Liver (tissue), 9 donors: ENCODE data around the gene SLC66A2. TPM values are rescaled to one million over a fixed set of nuclear protein-coding genes. Genes with fewer than 3 reads are reported as not detected.
A peak's percentile ranks its signal among the peaks of the same experiment; 100 is the strongest.

Source experiments
- DNase-seq: peaks from one replicate; pipeline ENCODE4 v3.0.0-alpha.2; 2017; ENCODE audit warnings: low spot score
- H3K27ac ChIP-seq, 2 donors: one replicate each; pipeline ENCODE4 v1.7.0; 2013; ENCODE audit warnings: inconsistent platforms in 2 of 2, low read length in 2 of 2, control low read depth in 1 of 2, low read depth in 1 of 2, mild to moderate bottlenecking in 1 of 2
- H3K27me3 ChIP-seq, 4 donors: one replicate each; pipeline versions ENCODE4 v1.6.1 to v1.7.0; 2013; ENCODE audit warnings: low read length in 3 of 4, inconsistent platforms in 1 of 4, mild to moderate bottlenecking in 1 of 4, moderate library complexity in 1 of 4; ENCODE audit not compliant: control insufficient read depth in 4 of 4, insufficient read depth in 4 of 4
- H3K36me3 ChIP-seq, 4 donors: one replicate each; pipeline versions ENCODE4 v1.6.1 to v1.7.0; 2013; ENCODE audit warnings: low read length in 3 of 4, mild to moderate bottlenecking in 3 of 4, low read depth in 1 of 4, moderate library complexity in 1 of 4; ENCODE audit not compliant: control insufficient read depth in 4 of 4, insufficient read depth in 3 of 4
- H3K4me1 ChIP-seq, 4 donors: one replicate each; pipeline versions ENCODE4 v1.6.1 to v1.7.0; 2013; ENCODE audit warnings: low read length in 3 of 4, mild to moderate bottlenecking in 3 of 4, moderate library complexity in 1 of 4; ENCODE audit not compliant: control insufficient read depth in 4 of 4, insufficient read depth in 4 of 4
- H3K4me3 ChIP-seq, 3 donors: one replicate each; pipeline versions ENCODE4 v1.6.1 to v1.7.0; 2013; ENCODE audit warnings: low read length in 3 of 3, control low read depth in 1 of 3, low read depth in 1 of 3, mild to moderate bottlenecking in 1 of 3
- H3K9ac ChIP-seq, 2 donors: one replicate each; pipeline ENCODE4 v1.7.0; 2013; ENCODE audit warnings: low read length in 2 of 2, mild to moderate bottlenecking in 2 of 2, moderate library complexity in 2 of 2, control low read depth in 1 of 2, low read depth in 1 of 2
- H3K9me3 ChIP-seq, 4 donors: one replicate each; pipeline versions ENCODE4 v1.6.1 to v1.7.0; 2013; ENCODE audit warnings: low read length in 3 of 4; ENCODE audit not compliant: control insufficient read depth in 4 of 4
- ATF3 ChIP-seq: IDR thresholded peaks from 2 replicates; pipeline ENCODE4 v1.6.1; 2016; ENCODE audit warnings: antibody characterized with exemption
- CTCF ChIP-seq: fragments of 150-350 bp; IDR thresholded peaks from 2 replicates; pipeline ENCODE4 v1.5.1; 2017; ENCODE audit warnings: improper control_type of control experiment, low read depth, low read length; ENCODE audit not compliant: missing input control
- EGR1 ChIP-seq, 2 donors: IDR thresholded peaks; 2 replicates each; pipeline ENCODE4 v1.6.1; 2016 to 2018; ENCODE audit warnings: antibody characterized with exemption in 2 of 2, low read depth in 2 of 2
- FOXA1 ChIP-seq: IDR thresholded peaks from 2 replicates; pipeline ENCODE4 v1.6.1; 2016; ENCODE audit warnings: antibody characterized with exemption
- FOXA2 ChIP-seq: IDR thresholded peaks from 2 replicates; pipeline ENCODE4 v1.6.1; 2016; ENCODE audit warnings: antibody characterized with exemption
- GABPA ChIP-seq, 2 donors: IDR thresholded peaks in 1 of 2; conservative IDR thresholded peaks in 1 of 2; 2 replicates each; pipeline ENCODE4 v1.6.1; 2016; ENCODE audit warnings: antibody characterized with exemption in 2 of 2, mild to moderate bottlenecking in 1 of 2, moderate library complexity in 1 of 2
- HNF4A ChIP-seq, 2 donors: conservative IDR thresholded peaks; 2 replicates each; pipeline ENCODE4 v1.6.1; 2016; ENCODE audit warnings: antibody characterized with exemption in 2 of 2, mild to moderate bottlenecking in 2 of 2
- HNF4G ChIP-seq: IDR thresholded peaks from 2 replicates; pipeline ENCODE4 v1.6.1; 2016; ENCODE audit warnings: antibody characterized with exemption
- JUND ChIP-seq, 2 donors: IDR thresholded peaks; 2 replicates each; pipeline ENCODE4 v1.6.1; 2016; ENCODE audit warnings: antibody characterized with exemption in 2 of 2
- MAX ChIP-seq: IDR thresholded peaks from 2 replicates; pipeline ENCODE4 v1.6.1; 2016; ENCODE audit warnings: antibody characterized with exemption
- NR2F2 ChIP-seq: IDR thresholded peaks from 2 replicates; pipeline ENCODE4 v1.6.1; 2016; ENCODE audit warnings: antibody characterized with exemption
- RAD21 ChIP-seq, 2 donors: IDR thresholded peaks; 2 replicates each; pipeline ENCODE4 v1.6.1; 2016; ENCODE audit warnings: antibody characterized with exemption in 2 of 2, mild to moderate bottlenecking in 2 of 2
- RXRA ChIP-seq, 2 donors: IDR thresholded peaks; 2 replicates each; pipeline ENCODE4 v1.6.1; 2017 to 2018; ENCODE audit warnings: antibody characterized with exemption in 2 of 2, mild to moderate bottlenecking in 1 of 2
- SP1 ChIP-seq: IDR thresholded peaks from 2 replicates; pipeline ENCODE4 v1.6.1; 2018; ENCODE audit warnings: antibody characterized with exemption, mild to moderate bottlenecking
- TAF1 ChIP-seq: conservative IDR thresholded peaks from 2 replicates; pipeline ENCODE4 v1.6.1; 2016; ENCODE audit warnings: antibody characterized with exemption, mild to moderate bottlenecking
- YY1 ChIP-seq: IDR thresholded peaks from 2 replicates; pipeline ENCODE4 v1.6.1; 2016; ENCODE audit warnings: antibody characterized with exemption, mild to moderate bottlenecking
- ZBTB33 ChIP-seq: IDR thresholded peaks from 2 replicates; pipeline ENCODE4 v1.6.1; 2016; ENCODE audit warnings: antibody characterized with exemption
- WGBS: extraction: QIAGEN DNeasy Blood & Tissue Kit; methylation state at CpG from one replicate; pipeline ENCODE4 v1.1.7; 2013; 5-methylcytosine and 5-hydroxymethylcytosine counted together
- polyA plus RNA-seq, 2 donors: library from polyadenylated mRNA; stranded (reverse) in 1 of 2; unstranded in 1 of 2; fragments of 200-250 nt in 1 of 2; fragments of >200 nt in 1 of 2; fragmentation: Nextera tagmentation in 1 of 2; extraction: Ambion mirVana in 1 of 2; gene quantifications; one replicate each; pipeline versions ENCODE4 v1.2.1 to v1.2.3, GENCODE V29; 2013 to 2015
- total RNA-seq, 2 donors: library from RNA; depleted of rRNA; stranded (reverse); fragments of >200 nt; gene quantifications; one replicate each; pipeline ENCODE4 v1.2.3, GENCODE V29; 2014
- TF ChIP-seq, protein P1 (sequence below): IDR thresholded peaks from 2 replicates; pipeline ENCODE4 v1.6.1; 2016; ENCODE audit warnings: antibody characterized with exemption, mild to moderate bottlenecking
- donor health status: healthy.
- donor health status: healthy.
- donor health status: healthy.
- donor health status: healthy.
- donor health status: healthy.

Gene SLC66A2
- total and polyA plus RNA-seq, 4 donors = 47.8 to 107 (median 67.9) TPM

DNA sequence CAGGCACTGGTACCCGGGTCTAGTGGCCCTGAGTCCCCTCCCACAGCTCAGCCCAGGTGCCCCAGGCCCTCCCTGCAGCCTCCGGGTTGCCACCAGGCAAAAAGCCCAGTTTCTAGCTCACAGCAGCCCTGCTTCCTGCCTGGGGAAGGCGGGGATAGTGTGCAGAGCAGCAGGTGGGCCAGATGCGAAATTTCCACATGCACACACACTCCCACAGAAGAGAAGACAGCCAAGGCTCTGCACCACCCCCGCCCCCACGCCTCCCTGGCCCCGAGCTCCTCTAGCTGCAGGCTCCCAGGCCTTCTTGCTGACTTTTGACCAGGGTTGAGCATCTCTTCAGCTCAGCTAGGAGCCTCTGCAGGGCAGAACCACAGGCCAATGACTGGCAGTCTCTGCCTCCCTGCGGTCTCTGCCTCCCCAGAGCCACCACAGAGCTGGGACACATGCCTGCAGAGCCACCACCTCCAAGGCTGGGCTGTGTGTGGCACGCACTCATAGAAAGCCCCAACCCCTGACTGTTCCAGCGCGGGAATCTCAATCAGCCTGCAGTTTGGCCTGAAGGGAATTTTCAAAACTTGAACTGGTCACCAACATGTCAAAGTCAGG lies 7.2 kb downstream of the SLC66A2 start (continued):
- TF ChIP-seq ZBTB33 (no peak), YY1 (no peak), MAX (no peak)

- WGBS = 87% methylated on average over 20 of the region's 20 CpGs
- H3K36me3 ChIP-seq = peaks cover 3 to 14% (median 10%) of the 10 kb centered on the region in 4 donors
- no peaks in the 10 kb centered on the region for H3K9me3 ChIP-seq
- peak; percentile 33 for DNase-seq
- no peak overlapping the region for H3K4me3 ChIP-seq
- no peak overlapping the region for H3K9ac ChIP-seq
- peaks cover 50 to 98% (median 93%) of the 10 kb centered on the region in 4 donors for H3K4me1 ChIP-seq
- TF ChIP-seq NR2F2 (no peak), HNF4A (conservative IDR thresholded peaks at IDR 0.05) (no peak), RAD21 (IDR thresholded peaks at IDR 0.05) (no peak), FOXA1 (no peak), EGR1 (IDR thresholded peaks at IDR 0.05; ENCODE audit: low read depth in 2 of 2) (no peak), ATF3 (no peak), CTCF (no peak), TAF1 (no peak), HNF4G (no peak), MAX (no peak), FOXA2 (no peak), RXRA (IDR thresholded peaks at IDR 0.05) (no peak), YY1 (no peak), GABPA (IDR thresholded peaks at IDR 0.05 in 1 of 2, conservative IDR thresholded peaks at IDR 0.05 in 1 of 2) (no peak), SP1 (no peak), ZBTB33 (no peak), JUND (IDR thresholded peaks at IDR 0.05) (no peak)
- TF ChIP-seq, protein P1, sequence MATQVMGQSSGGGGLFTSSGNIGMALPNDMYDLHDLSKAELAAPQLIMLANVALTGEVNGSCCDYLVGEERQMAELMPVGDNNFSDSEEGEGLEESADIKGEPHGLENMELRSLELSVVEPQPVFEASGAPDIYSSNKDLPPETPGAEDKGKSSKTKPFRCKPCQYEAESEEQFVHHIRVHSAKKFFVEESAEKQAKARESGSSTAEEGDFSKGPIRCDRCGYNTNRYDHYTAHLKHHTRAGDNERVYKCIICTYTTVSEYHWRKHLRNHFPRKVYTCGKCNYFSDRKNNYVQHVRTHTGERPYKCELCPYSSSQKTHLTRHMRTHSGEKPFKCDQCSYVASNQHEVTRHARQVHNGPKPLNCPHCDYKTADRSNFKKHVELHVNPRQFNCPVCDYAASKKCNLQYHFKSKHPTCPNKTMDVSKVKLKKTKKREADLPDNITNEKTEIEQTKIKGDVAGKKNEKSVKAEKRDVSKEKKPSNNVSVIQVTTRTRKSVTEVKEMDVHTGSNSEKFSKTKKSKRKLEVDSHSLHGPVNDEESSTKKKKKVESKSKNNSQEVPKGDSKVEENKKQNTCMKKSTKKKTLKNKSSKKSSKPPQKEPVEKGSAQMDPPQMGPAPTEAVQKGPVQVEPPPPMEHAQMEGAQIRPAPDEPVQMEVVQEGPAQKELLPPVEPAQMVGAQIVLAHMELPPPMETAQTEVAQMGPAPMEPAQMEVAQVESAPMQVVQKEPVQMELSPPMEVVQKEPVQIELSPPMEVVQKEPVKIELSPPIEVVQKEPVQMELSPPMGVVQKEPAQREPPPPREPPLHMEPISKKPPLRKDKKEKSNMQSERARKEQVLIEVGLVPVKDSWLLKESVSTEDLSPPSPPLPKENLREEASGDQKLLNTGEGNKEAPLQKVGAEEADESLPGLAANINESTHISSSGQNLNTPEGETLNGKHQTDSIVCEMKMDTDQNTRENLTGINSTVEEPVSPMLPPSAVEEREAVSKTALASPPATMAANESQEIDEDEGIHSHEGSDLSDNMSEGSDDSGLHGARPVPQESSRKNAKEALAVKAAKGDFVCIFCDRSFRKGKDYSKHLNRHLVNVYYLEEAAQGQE = no peak
- no peaks in the 10 kb centered on the region for H3K27me3 ChIP-seq
- H3K27ac ChIP-seq = peak overlapping the region in 1 of 2 donors; percentile 42
Observed at GRCh38 chr18:79943608-79944125, 7.8 kb downstream of the SLC66A2 start.
